Fibroblast of peridontal ligament (primary cell): ENCODE measurements around the gene LSP1.
"Not testable (repeated sequence)": the region's sequence is repeated elsewhere in the genome, so short reads cannot be mapped to it uniquely, and the experiment has no call there.

ENCODE experiments used
- DNase-seq: peaks from one replicate; pipeline ENCODE4 v3.0.0-alpha.2; 2010; ENCODE audit errors: extremely low read depth

The LSP1 gene

GRCh38 chr11:1852877-1853276 lies at the start of gene LSP1:
TSS of gene LSP1 (plus strand) at chr11:1853084. CDS start at chr11:1853145, 61 bp downstream.
- DNase-seq: no peak

GRCh38 chr11:1803246-1803645 lies 49.6 kb upstream of the LSP1 start:
- no peak for DNase-seq

GRCh38 chr11:1803835-1804519 lies 48.9 kb upstream of the LSP1 start:
- DNase-seq: not testable (repeated sequence)

GRCh38 chr11:1805525-1805924 lies 47.4 kb upstream of the LSP1 start:
- DNase-seq: no peak

- DNase-seq: no peak
Observed at GRCh38 chr11:1807264-1807995, 45.5 kb upstream of the LSP1 start.

- DNase-seq: no peak
Observed at GRCh38 chr11:1810761-1811160, 42.1 kb upstream of the LSP1 start.

- DNase-seq: no peak
Observed at GRCh38 chr11:1812274-1812673, 40.6 kb upstream of the LSP1 start.

- no peak for DNase-seq
Observed at GRCh38 chr11:1812801-1813200, 40.1 kb upstream of the LSP1 start.

- DNase-seq: not testable (repeated sequence)
Observed at GRCh38 chr11:1813356-1813755, 39.5 kb upstream of the LSP1 start.

- no peak for DNase-seq
Observed at GRCh38 chr11:1814691-1815090, 38.2 kb upstream of the LSP1 start.

- DNase-seq: no peak
Observed at GRCh38 chr11:1815311-1815710, 37.6 kb upstream of the LSP1 start.

- no peak for DNase-seq
Observed at GRCh38 chr11:1815751-1816150, 37.1 kb upstream of the LSP1 start.

GRCh38 chr11:1817000-1817399 lies 35.9 kb upstream of the LSP1 start:
- DNase-seq: no peak

GRCh38 chr11:1817511-1817910 lies 35.4 kb upstream of the LSP1 start:
- DNase-seq: no peak

GRCh38 chr11:1819074-1819473 lies 33.8 kb upstream of the LSP1 start:
- DNase-seq: no peak

GRCh38 chr11:1820463-1821325 lies 32.2 kb upstream of the LSP1 start:
- peak; percentile 47 for DNase-seq

- DNase-seq: no peak
Observed at GRCh38 chr11:1821562-1821961, 31.3 kb upstream of the LSP1 start.

GRCh38 chr11:1822648-1823375 lies 30.1 kb upstream of the LSP1 start:
- DNase-seq: no peak

GRCh38 chr11:1823376-1824220 lies 29.3 kb upstream of the LSP1 start:
- no peak for DNase-seq

GRCh38 chr11:1824221-1825038 lies 28.5 kb upstream of the LSP1 start:
- no peak for DNase-seq
